Fibroblast of skin of left biceps (primary cell): ENCODE measurements around the gene ACTL6B.
A peak's percentile ranks its signal among the peaks of the same experiment; 100 is the strongest.

Experiments used
- DNase-seq, 2 experiments: peaks; one replicate each; pipeline ENCODE4 v3.0.0-alpha.2; 2013; ENCODE audit warnings: low read depth in 2 of 2

Gene ACTL6B

GRCh38 chr7:100683659-100684533 lies 27.6 kb upstream of the ACTL6B start:
- DNase-seq = no peak

GRCh38 chr7:100682991-100683658 lies 26.9 kb upstream of the ACTL6B start:
- DNase-seq = no peak

GRCh38 chr7:100682228-100682741 lies 26.0 kb upstream of the ACTL6B start:
- DNase-seq = no peak

- no peak for DNase-seq
Measured at GRCh38 chr7:100681491-100682227, 25.4 kb upstream of the ACTL6B start.

GRCh38 chr7:100680576-100681271 lies 24.5 kb upstream of the ACTL6B start:
- no peak for DNase-seq

- DNase-seq = no peak
Measured at GRCh38 chr7:100679927-100680575, 23.8 kb upstream of the ACTL6B start.

GRCh38 chr7:100679129-100679926 lies 23.1 kb upstream of the ACTL6B start:
- DNase-seq = no peak

GRCh38 chr7:100678291-100678984 lies 22.2 kb upstream of the ACTL6B start:
- no peak for DNase-seq

- no peak for DNase-seq
Measured at GRCh38 chr7:100677308-100678267, 21.3 kb upstream of the ACTL6B start.

- no peak for DNase-seq
Measured at GRCh38 chr7:100676501-100677306, 20.5 kb upstream of the ACTL6B start.

- DNase-seq = peak in 1 of 2 experiments; percentile 13
Measured at GRCh38 chr7:100675581-100676350, 19.5 kb upstream of the ACTL6B start.

- no peak for DNase-seq
Measured at GRCh38 chr7:100675105-100675451, 18.8 kb upstream of the ACTL6B start.

GRCh38 chr7:100674411-100675104 lies 18.3 kb upstream of the ACTL6B start:
- DNase-seq = no peak

- DNase-seq = no peak
Measured at GRCh38 chr7:100673942-100674410, 17.7 kb upstream of the ACTL6B start.

GRCh38 chr7:100673302-100673941 lies 17.2 kb upstream of the ACTL6B start, which contains the start of gene GNB2:
TSS of gene GNB2 (plus strand) at chr7:100673740. CDS start at chr7:100676266, 2,526 bp downstream.
- DNase-seq = peak; percentile 99
